A549 (cell line): Measurements from ENCODE around the gene BRINP1. TPM values are rescaled to one million over a fixed set of nuclear protein-coding genes. Genes with fewer than 3 reads are reported as not detected.

Experiments used
- ATAC-seq, 2 experiments: fragments of 200-7000 bp in 1 of 2; fragments of >200 bp in 1 of 2; cut with Nextera tagmentation in 1 of 2; cut with Tn5 transposase in 1 of 2; 3 replicates each; pipeline versions ENCODE4 v1.8.0 to v1.9.1; 2018 to 2020; ENCODE audit warnings: mild to moderate bottlenecking in 1 of 2, moderate library complexity in 1 of 2
- CTCF ChIA-PET: fragments of 300-600 bp; sonication (Branson Sonifier 250); formaldehyde crosslinking; extraction: SDS; loops from one replicate; lab custom pipeline; 2021; ENCODE audit warnings: antibody characterized with exemption, inconsistent platforms; lab: Yijun Ruan, JAX
- POLR2A ChIA-PET: fragments of 350-600 bp; formaldehyde crosslinking; extraction: SDS; loops from one replicate; lab custom pipeline; 2021; ENCODE audit warnings: antibody characterized with exemption, inconsistent platforms; lab: Yijun Ruan, JAX
- DNase-seq, 2 experiments: peaks; one replicate each; pipeline versions ENCODE4 v3.0.0 to v3.0.0-alpha.2; 2011 to 2016; ENCODE audit warnings: low read depth in 1 of 2, low spot score in 1 of 2
- FAIRE-seq: peaks from 2 replicates; lab custom pipeline; 2011; peaks lifted over from hg19 to GRCh38; lab: Jason Lieb, UNC
- H3K27ac ChIP-seq, 2 experiments: fragments of >200 bp; sonication (Bioruptor Twin); formaldehyde crosslinking; 3 replicates each; pipeline ENCODE4 v1.5.1; 2016 to 2017
- H3K4me1 ChIP-seq: fragments of >200 bp; sonication (Bioruptor Twin); formaldehyde crosslinking; 3 replicates; pipeline ENCODE4 v1.6.1; 2016
- H3K4me2 ChIP-seq: fragments of >200 bp; sonication (Bioruptor Twin); formaldehyde crosslinking; 3 replicates; pipeline ENCODE4 v1.6.1; 2016
- H3K4me3 ChIP-seq: fragments of >200 bp; sonication (Bioruptor Twin); formaldehyde crosslinking; 3 replicates; pipeline ENCODE4 v1.5.1; 2016
- H3K9me3 ChIP-seq: fragments of >200 bp; sonication (Bioruptor Twin); formaldehyde crosslinking; 3 replicates; pipeline ENCODE4 v1.6.1; 2016
- CEBPB ChIP-seq, 2 experiments: fragments of >200 bp in 1 of 2; sonication (Bioruptor Twin) in 1 of 2; formaldehyde crosslinking in 1 of 2; IDR thresholded peaks; 2 replicates each; pipeline ENCODE4 v1.6.1; 2012 to 2016
- CHD2 ChIP-seq: fragments of 150-350 bp; IDR thresholded peaks from 2 replicates; pipeline ENCODE4 v1.6.1; 2014; ENCODE audit warnings: low read length; ENCODE audit not compliant: partially characterized antibody
- CHD4 ChIP-seq: fragments of 200-600 bp; sonication (generic); IDR thresholded peaks from 2 replicates; pipeline ENCODE4 v1.6.1; 2016; ENCODE audit warnings: antibody characterized with exemption, mild to moderate bottlenecking, borderline replicate concordance
- EP300 ChIP-seq, 2 experiments: fragments of >200 bp; sonication (Bioruptor Twin); formaldehyde crosslinking; IDR thresholded peaks; 2 replicates in 1 of 2; 3 replicates in 1 of 2; pipeline ENCODE4 v1.6.1; 2016 to 2017
- FOSB ChIP-seq: fragments of 250-450 bp; sonication (Bioruptor Pico); IDR thresholded peaks from 2 replicates; pipeline ENCODE4 v1.5.0; 2020; ENCODE audit warnings: mild to moderate bottlenecking, moderate library complexity
- FOXS1 ChIP-seq: fragments of 250-450 bp; sonication (Bioruptor Pico); IDR thresholded peaks from 2 replicates; pipeline ENCODE4 v1.5.0; 2020; ENCODE audit warnings: mild to moderate bottlenecking, moderate library complexity
- GATA3 ChIP-seq: IDR thresholded peaks from 2 replicates; pipeline ENCODE4 v1.6.1; 2012; ENCODE audit warnings: borderline replicate concordance
- HDAC2 ChIP-seq: fragments of 200-600 bp; sonication (generic); IDR thresholded peaks from 2 replicates; pipeline ENCODE4 v1.6.1; 2016
- HEYL ChIP-seq: fragments of 250-450 bp; sonication (Bioruptor Pico); IDR thresholded peaks from 2 replicates; pipeline ENCODE4 v1.8.0; 2021; ENCODE audit warnings: mild to moderate bottlenecking, moderate library complexity
- HOXB13 ChIP-seq: fragments of 250-450 bp; sonication (Bioruptor Pico); IDR thresholded peaks from 2 replicates; pipeline ENCODE4 v1.5.0; 2020; ENCODE audit warnings: low read depth, mild to moderate bottlenecking, moderate library complexity
- KDM1A ChIP-seq: fragments of 200-600 bp; sonication (generic); IDR thresholded peaks from 2 replicates; pipeline ENCODE4 v1.6.1; 2016; ENCODE audit warnings: low read depth, mild to moderate bottlenecking
- KDM5A ChIP-seq: fragments of 200-600 bp; sonication (generic); IDR thresholded peaks from 2 replicates; pipeline ENCODE4 v1.6.1; 2016; ENCODE audit warnings: antibody characterized with exemption, mild to moderate bottlenecking
- MAFK ChIP-seq: fragments of 450-650 bp; IDR thresholded peaks from 2 replicates; pipeline ENCODE4 v1.6.1; 2014; ENCODE audit not compliant: partially characterized antibody
- MAZ ChIP-seq: fragments of 150-350 bp; IDR thresholded peaks from 2 replicates; pipeline ENCODE4 v1.6.1; 2014; ENCODE audit warnings: antibody characterized with exemption, low read depth, low read length, borderline replicate concordance
- MYC ChIP-seq: IDR thresholded peaks from 2 replicates; pipeline ENCODE4 v1.6.1; 2012; ENCODE audit warnings: mild to moderate bottlenecking, inconsistent platforms, low read length, improper control_type of control experiment, borderline replicate concordance
- NFE2L2 ChIP-seq: fragments of 150-350 bp; conservative IDR thresholded peaks from 2 replicates; pipeline ENCODE4 v1.6.1; 2014; ENCODE audit warnings: low read length
- NR3C1 ChIP-seq: fragments of >200 bp; sonication (Bioruptor Twin); formaldehyde crosslinking; IDR thresholded peaks from 3 replicates; pipeline ENCODE4 v1.6.1; 2017
- RCOR1 ChIP-seq: fragments of 150-350 bp; IDR thresholded peaks from 2 replicates; pipeline ENCODE4 v1.6.1; 2014; ENCODE audit warnings: antibody characterized with exemption, low read length, low read depth
- RNF2 ChIP-seq: fragments of 200-600 bp; sonication (generic); IDR thresholded peaks from 2 replicates; pipeline ENCODE4 v1.6.1; 2016; ENCODE audit warnings: low read depth, mild to moderate bottlenecking, antibody characterized with exemption, moderate library complexity, borderline replicate concordance
- TFCP2L1 ChIP-seq: fragments of 250-450 bp; sonication (Bioruptor Pico); IDR thresholded peaks from 2 replicates; pipeline ENCODE4 v1.5.0; 2021; ENCODE audit warnings: mild to moderate bottlenecking
- TP53 ChIP-seq: fragments of 250-450 bp; sonication (Bioruptor Pico); IDR thresholded peaks from 2 replicates; pipeline ENCODE4 v1.5.0; 2021; ENCODE audit warnings: mild to moderate bottlenecking, moderate library complexity
- ZFP36 ChIP-seq: fragments of 450-650 bp; IDR thresholded peaks from 2 replicates; pipeline ENCODE4 v1.6.1; 2014; ENCODE audit warnings: borderline replicate concordance; ENCODE audit not compliant: partially characterized antibody
- ZNF302 ChIP-seq: fragments of 250-450 bp; sonication (Bioruptor Pico); IDR thresholded peaks from 2 replicates; pipeline ENCODE4 v1.9.0; 2021; ENCODE audit warnings: inconsistent platforms, mild to moderate bottlenecking, moderate library complexity
- ZSCAN20 ChIP-seq: fragments of 250-450 bp; sonication (Bioruptor Pico); IDR thresholded peaks from 2 replicates; pipeline ENCODE4 v1.8.0; 2022; ENCODE audit warnings: mild to moderate bottlenecking, moderate library complexity
- WGBS: methylation state at CpG from one replicate; pipeline ENCODE4 v1.1.6; 2017; ENCODE audit errors: missing lambda C conversion rate; 5-methylcytosine and 5-hydroxymethylcytosine counted together
- polyA plus RNA-seq, 4 experiments: library from polyadenylated mRNA; depleted of rRNA in 3 of 4; stranded (reverse); fragments of >200 nt; fragmentation: RNase III in 1 of 4; extraction: RNeasy Plus Mini Kit Qiagen cat#74134 plus additional on column Dnase treatment in 1 of 4; gene quantifications; 2 replicates in 3 of 4; 3 replicates in 1 of 4; pipeline ENCODE4 v1.2.3, GENCODE V29; 2011 to 2017
- TF ChIP-seq, protein P1 (sequence below): IDR thresholded peaks from 2 replicates; pipeline ENCODE4 v1.6.1; 2012
- TF ChIP-seq, protein P2 (sequence below): IDR thresholded peaks from 2 replicates; pipeline ENCODE4 v1.6.1; 2012
- TF ChIP-seq, protein P3 (sequence below): fragments of 250-450 bp; sonication (Bioruptor Pico); IDR thresholded peaks from 2 replicates; pipeline ENCODE4 v1.5.0; 2021; ENCODE audit warnings: mild to moderate bottlenecking, moderate library complexity, borderline replicate concordance
- TF ChIP-seq, protein P4 (sequence below): fragments of 250-450 bp; sonication (Bioruptor Pico); IDR thresholded peaks from 2 replicates; pipeline ENCODE4 v1.5.0; 2020; ENCODE audit warnings: low read depth, mild to moderate bottlenecking, moderate library complexity
- TF ChIP-seq, protein P5 (sequence below): fragments of >200 bp; sonication (Bioruptor Twin); formaldehyde crosslinking; IDR thresholded peaks from 2 replicates; pipeline ENCODE4 v1.6.1; 2016

The BRINP1 gene
- polyA plus RNA-seq, 2 of the 4 experiments (the other 2 are of a cell fraction) = 0.13 to 0.17 TPM

DNA sequence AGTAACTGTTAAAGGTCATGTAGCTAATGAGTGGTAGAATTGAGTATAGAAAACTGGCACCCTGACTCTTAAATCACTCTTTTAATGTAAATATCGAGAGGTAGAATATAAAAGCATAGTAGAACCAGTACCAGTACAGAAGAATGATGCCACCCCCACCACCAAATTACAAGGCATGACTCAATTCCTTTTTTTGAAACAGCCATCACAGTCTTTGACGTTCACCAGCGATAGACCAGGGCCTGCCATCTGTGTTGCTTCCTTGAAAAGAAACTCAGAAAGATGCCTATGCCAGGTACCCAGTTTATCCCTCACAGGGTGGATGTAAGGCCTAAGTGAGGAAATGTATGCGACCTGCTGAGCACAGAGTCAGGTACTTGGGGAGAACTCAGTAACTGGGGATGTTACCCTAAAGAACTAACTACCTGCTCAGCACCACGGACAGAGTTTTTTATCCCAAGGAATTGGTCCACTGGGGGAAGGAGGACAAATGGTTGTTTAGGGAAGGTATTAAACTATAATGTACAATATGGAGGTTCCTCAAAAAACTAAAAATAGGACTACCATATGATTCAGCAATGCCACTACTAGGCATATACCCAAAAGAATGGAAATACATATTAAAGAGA is 116.5 kb downstream of the BRINP1 start:
- POLR2A ChIA-PET = no interaction called here
- no peak overlapping the region for H3K27ac ChIP-seq
- no peak overlapping the region for H3K4me3 ChIP-seq
- FAIRE-seq = no peak
- CTCF ChIA-PET = no interaction called here
- no peak overlapping the region for H3K4me2 ChIP-seq
- H3K9me3 ChIP-seq = no peaks in the 10 kb centered on the region
- TF ChIP-seq GATA3 = no peak
- TF ChIP-seq TFCP2L1 (CRISPR knock-in tag) = no peak
- TF ChIP-seq CHD4 = no peak
- TF ChIP-seq RNF2 = no peak
- no peak for TF ChIP-seq HEYL
- no peak for TF ChIP-seq MAZ
- no peak for TF ChIP-seq KDM5A
- no peak for TF ChIP-seq MYC
- TF ChIP-seq HOXB13 (CRISPR knock-in tag) = no peak
- no peak for TF ChIP-seq ZSCAN20 (CRISPR knock-in tag)
- TF ChIP-seq KDM1A = no peak
- no peak for TF ChIP-seq FOXS1 (CRISPR knock-in tag)
- TF ChIP-seq, protein P1, sequence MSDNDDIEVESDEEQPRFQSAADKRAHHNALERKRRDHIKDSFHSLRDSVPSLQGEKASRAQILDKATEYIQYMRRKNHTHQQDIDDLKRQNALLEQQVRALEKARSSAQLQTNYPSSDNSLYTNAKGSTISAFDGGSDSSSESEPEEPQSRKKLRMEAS = no peak
- TF ChIP-seq NR3C1 = no peak
- TF ChIP-seq RCOR1 = no peak
- no peak for TF ChIP-seq EP300 (IDR thresholded peaks at IDR 0.05)
- TF ChIP-seq, protein P2, sequence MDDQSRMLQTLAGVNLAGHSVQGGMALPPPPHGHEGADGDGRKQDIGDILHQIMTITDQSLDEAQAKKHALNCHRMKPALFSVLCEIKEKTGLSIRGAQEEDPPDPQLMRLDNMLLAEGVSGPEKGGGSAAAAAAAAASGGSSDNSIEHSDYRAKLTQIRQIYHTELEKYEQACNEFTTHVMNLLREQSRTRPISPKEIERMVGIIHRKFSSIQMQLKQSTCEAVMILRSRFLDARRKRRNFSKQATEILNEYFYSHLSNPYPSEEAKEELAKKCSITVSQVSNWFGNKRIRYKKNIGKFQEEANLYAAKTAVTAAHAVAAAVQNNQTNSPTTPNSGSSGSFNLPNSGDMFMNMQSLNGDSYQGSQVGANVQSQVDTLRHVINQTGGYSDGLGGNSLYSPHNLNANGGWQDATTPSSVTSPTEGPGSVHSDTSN = no peak
- TF ChIP-seq ZNF302 (CRISPR knock-in tag) = no peak
- TF ChIP-seq, all 56 proteins: peak for 0
- ATAC-seq = no peak
- H3K4me1 ChIP-seq = no peaks in the 10 kb centered on the region
- WGBS = 3% methylated on average over 5 of the region's 5 CpGs
- DNase-seq = no peak

DNA sequence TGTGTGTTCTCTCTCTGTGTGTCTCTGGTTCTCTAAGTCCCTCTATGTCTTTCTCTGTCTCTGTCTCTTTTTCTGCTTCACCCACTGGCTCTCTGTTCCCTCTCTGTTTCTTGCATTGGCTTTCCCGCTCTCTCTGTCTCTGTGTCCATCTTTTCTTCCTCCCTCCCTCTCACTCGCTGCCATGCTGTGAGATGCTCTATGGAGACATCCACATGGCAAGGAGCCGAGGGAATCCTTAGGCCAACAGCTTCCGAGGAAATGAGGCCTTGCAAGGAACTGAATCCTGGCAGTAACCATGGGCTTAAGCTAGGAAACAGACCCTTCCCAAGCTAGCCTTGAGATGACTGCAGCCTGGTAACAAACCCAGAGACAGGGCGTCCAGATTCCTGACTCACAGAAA is 117.3 kb downstream of the BRINP1 start:
- CTCF ChIA-PET = no interaction called here
- FAIRE-seq (no peak), DNase-seq (no peak), ATAC-seq (no peak)
- Histone ChIP-seq H3K4me2 (no peak overlapping the region), H3K27ac (no peak overlapping the region), H3K9me3 (no peaks in the 10 kb centered on the region), H3K4me3 (no peak overlapping the region), H3K4me1 (no peaks in the 10 kb centered on the region)
- POLR2A ChIA-PET = no interaction called here
- WGBS = 4% methylated on average over 5 of the region's 5 CpGs
- TF ChIP-seq TP53 (CRISPR knock-in tag) (no peak), HDAC2 (no peak), CHD2 (no peak), CEBPB (IDR thresholded peaks at IDR 0.05) (no peak), RCOR1 (no peak), TFCP2L1 (CRISPR knock-in tag) (no peak), FOSB (CRISPR knock-in tag) (no peak), MAFK (no peak), NFE2L2 (no peak), ZFP36 (no peak), MYC (no peak), ZNF302 (CRISPR knock-in tag) (no peak)
- TF ChIP-seq, protein P3, sequence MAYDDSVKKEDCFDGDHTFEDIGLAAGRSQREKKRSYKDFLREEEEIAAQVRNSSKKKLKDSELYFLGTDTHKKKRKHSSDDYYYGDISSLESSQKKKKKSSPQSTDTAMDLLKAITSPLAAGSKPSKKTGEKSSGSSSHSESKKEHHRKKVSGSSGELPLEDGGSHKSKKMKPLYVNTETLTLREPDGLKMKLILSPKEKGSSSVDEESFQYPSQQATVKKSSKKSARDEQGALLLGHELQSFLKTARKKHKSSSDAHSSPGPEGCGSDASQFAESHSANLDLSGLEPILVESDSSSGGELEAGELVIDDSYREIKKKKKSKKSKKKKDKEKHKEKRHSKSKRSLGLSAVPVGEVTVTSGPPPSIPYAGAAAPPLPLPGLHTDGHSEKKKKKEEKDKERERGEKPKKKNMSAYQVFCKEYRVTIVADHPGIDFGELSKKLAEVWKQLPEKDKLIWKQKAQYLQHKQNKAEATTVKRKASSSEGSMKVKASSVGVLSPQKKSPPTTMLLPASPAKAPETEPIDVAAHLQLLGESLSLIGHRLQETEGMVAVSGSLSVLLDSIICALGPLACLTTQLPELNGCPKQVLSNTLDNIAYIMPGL (CRISPR knock-in tag) = no peak
- TF ChIP-seq, protein P4, sequence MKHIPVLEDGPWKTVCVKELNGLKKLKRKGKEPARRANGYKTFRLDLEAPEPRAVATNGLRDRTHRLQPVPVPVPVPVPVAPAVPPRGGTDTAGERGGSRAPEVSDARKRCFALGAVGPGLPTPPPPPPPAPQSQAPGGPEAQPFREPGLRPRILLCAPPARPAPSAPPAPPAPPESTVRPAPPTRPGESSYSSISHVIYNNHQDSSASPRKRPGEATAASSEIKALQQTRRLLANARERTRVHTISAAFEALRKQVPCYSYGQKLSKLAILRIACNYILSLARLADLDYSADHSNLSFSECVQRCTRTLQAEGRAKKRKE (CRISPR knock-in tag) = no peak
- TF ChIP-seq, protein P2 = no peak
- TF ChIP-seq, protein P5, sequence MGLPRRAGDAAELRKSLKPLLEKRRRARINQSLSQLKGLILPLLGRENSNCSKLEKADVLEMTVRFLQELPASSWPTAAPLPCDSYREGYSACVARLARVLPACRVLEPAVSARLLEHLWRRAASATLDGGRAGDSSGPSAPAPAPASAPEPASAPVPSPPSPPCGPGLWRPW = no peak
